HG02588 (cell line): ENCODE data around the gene FBF1.

Source experiments
- ATAC-seq: cut with Tn5 transposase; IDR thresholded peaks from one replicate; pipeline ENCODE4 v1.9.1; 2021; ENCODE audit warnings: mild to moderate bottlenecking, moderate library complexity; ENCODE audit not compliant: unreplicated experiment

Gene FBF1

DNA sequence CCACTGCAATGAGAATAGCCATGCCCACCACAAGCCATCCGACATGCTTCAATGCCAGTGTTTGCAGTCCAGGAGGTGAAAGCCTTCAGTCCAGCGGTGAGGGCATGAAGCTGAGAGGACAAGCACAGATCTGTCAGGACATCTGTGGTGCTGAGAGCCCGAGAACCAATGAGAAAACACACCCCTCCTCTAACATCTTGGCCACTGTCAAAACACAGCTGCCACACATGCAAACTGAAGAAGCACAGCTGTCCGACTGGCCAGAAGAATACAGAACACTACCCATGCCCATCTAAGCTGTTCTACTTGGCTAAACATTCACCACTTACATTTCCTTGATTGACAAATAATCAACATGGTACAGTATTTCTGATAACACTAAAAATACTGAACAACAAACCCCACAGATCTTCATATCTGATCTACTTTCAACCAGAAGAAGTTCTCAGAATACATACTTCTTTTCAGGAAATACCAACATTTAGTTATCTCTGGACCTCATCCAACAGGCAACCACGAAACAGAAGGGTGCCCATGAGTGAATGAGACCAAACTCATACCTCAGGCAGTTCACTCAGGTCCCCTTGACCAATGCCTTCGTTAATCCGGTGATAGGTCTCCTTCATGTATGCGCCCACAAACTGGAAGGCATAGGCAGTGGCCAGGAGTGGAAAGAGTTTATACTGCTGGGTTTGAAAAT, 10.2 kb upstream of the FBF1 start:
- ATAC-seq, result no peak

DNA sequence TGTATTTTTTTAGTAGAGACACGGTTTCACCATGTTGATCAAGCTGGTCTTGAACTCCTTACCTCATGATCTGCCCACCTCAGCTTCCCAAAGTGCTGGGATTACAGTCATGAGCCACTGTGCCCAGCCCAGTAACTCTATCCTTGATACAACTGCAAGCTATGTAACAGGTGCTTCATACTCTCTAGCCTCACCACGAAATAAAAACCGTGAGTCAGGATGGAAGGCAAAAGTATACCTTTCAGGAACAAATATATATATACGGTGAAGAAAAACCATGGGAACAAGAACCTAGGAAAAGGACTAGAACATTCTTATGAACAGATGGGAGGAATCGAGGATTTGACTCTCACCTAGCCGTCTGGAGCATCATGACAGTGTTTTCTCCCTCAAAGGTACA, 9.6 kb upstream of the FBF1 start:
- ATAC-seq, result no peak

- no peak for ATAC-seq
Observed at GRCh38 chr17:75945211-75945610, 4.4 kb upstream of the FBF1 start.

GRCh38 chr17:75943491-75943890, 2.6 kb upstream of the FBF1 start:
- ATAC-seq, result no peak

GRCh38 chr17:75942473-75942872, 1.6 kb upstream of the FBF1 start:
- no peak for ATAC-seq

GRCh38 chr17:75941442-75941819, 589 bp upstream of the FBF1 start:
- no peak for ATAC-seq

DNA sequence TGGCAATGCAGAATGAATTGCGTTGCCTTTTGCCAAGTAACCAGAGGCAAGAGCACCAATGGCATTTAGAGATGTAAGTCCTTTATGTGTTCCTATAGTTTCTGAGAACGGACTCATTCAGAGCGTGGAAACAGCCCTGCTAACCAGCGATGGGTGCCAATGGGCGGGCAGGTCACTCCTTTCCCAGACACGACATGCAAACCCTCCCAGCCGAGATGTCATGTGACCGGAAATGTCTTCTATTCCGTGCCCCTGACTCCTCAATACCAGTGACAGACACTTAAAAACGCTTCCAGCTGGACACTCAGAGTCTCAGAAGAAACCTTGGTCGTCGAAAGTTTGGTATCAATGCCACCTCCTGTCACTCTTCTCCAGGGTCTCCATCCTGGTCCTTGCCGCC, 3.2 kb downstream of the FBF1 start:
- no peak for ATAC-seq

GRCh38 chr17:75933808-75934207, 7.0 kb downstream of the FBF1 start:
- ATAC-seq, result no peak

DNA sequence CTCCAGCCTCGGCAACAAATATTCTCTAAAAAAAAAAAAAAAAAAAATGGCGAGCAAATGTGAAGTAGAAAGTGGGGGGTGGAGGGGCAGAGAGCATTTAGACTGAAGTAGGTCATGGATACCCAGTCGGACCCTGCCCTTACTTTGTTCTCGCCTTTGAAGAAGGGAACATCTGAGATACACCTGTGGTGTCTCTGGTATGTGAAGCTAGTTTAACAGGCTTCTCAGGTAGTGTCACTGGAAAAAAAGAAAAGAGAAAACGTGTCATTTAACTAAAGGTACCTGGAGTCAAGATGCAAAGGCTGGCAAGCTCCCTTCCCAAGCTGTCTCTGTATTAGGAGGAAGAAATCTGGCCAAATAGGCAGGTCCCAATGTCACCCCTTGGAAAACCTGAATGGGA, 8.0 kb downstream of the FBF1 start:
- no peak for ATAC-seq

GRCh38 chr17:75931062-75931461, 9.8 kb downstream of the FBF1 start:
- no peak for ATAC-seq

GRCh38 chr17:75927286-75927922, 13.4 kb downstream of the FBF1 start:
- ATAC-seq, result no peak

DNA sequence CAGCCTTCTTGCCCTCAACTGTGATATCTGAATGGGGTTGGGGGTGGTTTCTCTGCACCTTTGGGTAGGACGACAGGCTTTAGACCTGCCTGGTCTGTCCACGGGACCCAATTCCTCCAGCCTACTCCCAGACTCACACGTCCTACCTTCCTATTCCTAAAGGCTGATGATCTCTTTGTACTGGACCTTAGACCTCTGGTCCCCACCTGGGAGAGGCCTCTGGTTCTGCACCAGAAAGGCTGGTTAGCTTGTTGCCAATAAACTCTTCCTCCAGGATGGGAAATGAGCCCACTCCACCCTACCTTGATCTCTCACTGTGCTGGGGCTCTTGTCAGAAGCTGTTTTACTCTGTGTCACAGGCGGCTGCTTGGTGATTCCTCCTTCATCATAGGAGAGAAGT, 14.4 kb downstream of the FBF1 start:
- no peak for ATAC-seq

DNA sequence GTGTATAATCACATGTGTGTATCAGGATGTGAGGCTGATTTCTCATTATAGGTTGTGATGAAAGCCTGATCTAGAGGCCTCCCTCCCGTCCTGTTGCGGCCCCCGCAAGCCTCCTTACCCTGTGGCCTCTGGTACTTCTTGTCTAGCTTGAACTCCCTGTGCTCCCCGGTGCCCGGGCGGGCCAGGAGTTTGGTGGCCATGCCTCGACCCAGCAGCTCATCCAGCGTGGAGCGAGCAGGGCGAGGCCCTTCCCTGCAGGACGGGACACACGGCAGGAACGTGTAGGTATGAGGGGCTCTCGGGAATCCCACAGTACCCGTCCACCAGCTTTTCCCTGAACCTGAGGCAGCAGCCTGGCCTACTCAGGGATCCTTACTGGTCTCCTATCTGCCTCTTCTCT, 14.9 kb downstream of the FBF1 start:
- no peak for ATAC-seq

- ATAC-seq, result no peak
Observed at GRCh38 chr17:75925103-75925502, 15.7 kb downstream of the FBF1 start.

- ATAC-seq, result no peak
Observed at GRCh38 chr17:75922963-75923874, 17.6 kb downstream of the FBF1 start.

GRCh38 chr17:75922173-75922961, 18.5 kb downstream of the FBF1 start:
- ATAC-seq, result no peak

- no peak for ATAC-seq
Observed at GRCh38 chr17:75921596-75921995, 19.2 kb downstream of the FBF1 start.

DNA sequence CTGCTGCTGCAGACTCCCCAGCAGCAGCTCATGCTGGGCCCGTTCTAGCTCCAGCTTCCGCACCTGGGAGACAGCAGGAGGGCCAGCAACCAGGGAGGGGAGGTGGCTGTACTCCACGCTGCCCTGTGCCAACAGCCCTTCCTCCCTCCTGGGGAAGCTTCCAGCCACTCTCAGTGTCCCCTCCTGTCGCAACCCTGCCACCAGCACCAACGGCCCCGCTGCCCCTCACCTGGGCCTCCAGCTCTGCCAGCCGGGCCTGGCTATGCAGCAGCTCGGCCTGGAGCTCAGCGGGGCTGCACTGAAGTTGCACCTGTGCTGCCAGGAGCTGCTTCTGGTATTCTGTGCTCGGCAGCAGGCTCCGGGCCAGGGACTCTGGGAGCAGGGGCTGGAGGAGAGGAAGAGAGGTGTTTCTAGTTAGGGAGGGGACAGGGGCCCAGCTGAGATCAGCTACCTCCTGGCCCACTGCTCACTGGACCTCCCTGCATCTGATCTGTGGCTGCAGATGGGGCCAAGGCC, 20.7 kb downstream of the FBF1 start:
- ATAC-seq, result no peak

DNA sequence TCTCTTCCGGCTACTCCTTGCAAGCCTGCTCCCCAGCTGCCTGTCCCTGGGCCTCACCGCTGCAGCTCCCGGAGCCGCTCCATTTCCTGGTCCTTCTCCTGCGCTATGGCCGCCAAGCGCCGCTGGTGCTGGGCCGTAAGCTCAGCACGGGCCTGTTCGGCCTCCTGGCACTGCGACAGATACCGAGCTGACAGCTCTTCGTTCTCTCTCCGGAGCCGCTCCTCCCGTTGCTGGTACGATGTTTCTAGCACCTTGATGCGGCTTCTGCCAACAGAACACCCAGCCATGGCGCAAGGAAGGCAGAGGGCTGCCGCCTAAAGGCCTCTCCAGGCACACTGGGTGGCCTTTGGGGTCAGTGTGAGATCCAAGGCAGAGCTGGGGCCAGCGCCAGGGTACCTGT, 21.2 kb downstream of the FBF1 start:
- no peak for ATAC-seq

DNA sequence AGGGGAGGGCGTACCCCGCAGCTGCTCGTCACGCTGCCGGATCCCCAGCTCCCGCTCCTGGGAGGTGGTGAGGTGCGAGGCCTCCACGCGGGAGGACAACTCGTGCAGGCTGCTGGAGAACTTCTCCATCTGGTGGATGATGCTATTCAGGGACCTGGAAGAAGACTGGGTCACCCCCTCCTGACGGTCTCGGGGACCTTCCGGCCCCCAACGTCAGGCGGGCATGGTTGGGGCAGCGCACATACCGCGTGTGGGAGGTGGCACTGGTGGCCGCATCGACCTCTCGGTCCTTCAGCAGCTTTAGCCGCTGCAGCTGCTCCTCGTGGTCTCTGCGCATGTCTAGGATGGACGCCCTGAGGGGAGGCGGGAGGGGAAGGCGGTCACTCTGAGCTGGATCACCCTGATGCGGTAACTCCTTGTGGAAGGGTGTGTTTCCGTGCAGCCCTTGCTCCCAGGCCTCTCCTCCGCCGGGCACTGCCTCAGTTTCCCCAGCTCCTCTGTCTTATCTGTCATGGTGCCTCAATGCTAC, 22.9 kb downstream of the FBF1 start:
- ATAC-seq, result no peak
